K562 (cell line): ENCODE data around the gene BHLHE40. TPM values are rescaled to one million over a fixed set of nuclear protein-coding genes. Genes with fewer than 3 reads are reported as not detected.
A peak's percentile ranks its signal among the peaks of the same experiment; 100 is the strongest.

Source experiments
- C11orf30 ChIP-seq: fragments of 450-650 bp; IDR thresholded peaks from 2 replicates; pipeline ENCODE4 v1.6.1; 2016; ENCODE audit warnings: low read depth, mild to moderate bottlenecking
- CBFA2T3 ChIP-seq: fragments of 450-650 bp; IDR thresholded peaks from 2 replicates; pipeline ENCODE4 v1.6.1; 2017
- CBX1 ChIP-seq: sonication (generic); IDR thresholded peaks from 2 replicates; pipeline ENCODE4 v1.6.1; 2016; ENCODE audit warnings: antibody characterized with exemption, low read depth, mild to moderate bottlenecking
- CBX8 ChIP-seq: fragments of 200-600 bp; sonication (generic); IDR thresholded peaks from 2 replicates; pipeline ENCODE4 v1.6.1; 2012; ENCODE audit warnings: borderline replicate concordance, mixed run types, low read depth, mild to moderate bottlenecking, moderate library complexity, mixed read lengths, low read length, control low read depth, inconsistent platforms; ENCODE audit not compliant: poor library complexity, severe bottlenecking; ENCODE audit errors: extremely low read depth
- HDAC1 ChIP-seq, 2 experiments: fragments of 450-650 bp; IDR thresholded peaks; 2 replicates each; pipeline ENCODE4 v1.6.1; 2016 to 2017; ENCODE audit warnings: inconsistent platforms in 1 of 2, mild to moderate bottlenecking in 1 of 2, moderate library complexity in 1 of 2
- HDGF ChIP-seq: fragments of 450-650 bp; IDR thresholded peaks from 2 replicates; pipeline ENCODE4 v1.6.1; 2016
- HMG20B ChIP-seq: fragments of 250-450 bp; sonication (Bioruptor Pico); IDR thresholded peaks from 2 replicates; pipeline ENCODE4 v1.5.0; 2021; ENCODE audit warnings: mild to moderate bottlenecking
- NFIC ChIP-seq: fragments of 450-650 bp; IDR thresholded peaks from 2 replicates; pipeline ENCODE4 v1.6.1; 2017; ENCODE audit warnings: mild to moderate bottlenecking, inconsistent platforms
- RREB1 ChIP-seq: fragments of 250-450 bp; sonication (Bioruptor Pico); IDR thresholded peaks from 2 replicates; pipeline ENCODE4 v1.4.0; 2020
- SPI1 ChIP-seq: IDR thresholded peaks from 2 replicates; pipeline ENCODE4 v1.6.1; 2011; ENCODE audit warnings: low read depth, low read length, control low read depth, borderline replicate concordance
- STAT5A ChIP-seq: IDR thresholded peaks from 2 replicates; pipeline ENCODE4 v1.6.1; 2012; ENCODE audit warnings: low read length, inconsistent platforms, borderline replicate concordance
- XRCC3 ChIP-seq: fragments of 450-650 bp; IDR thresholded peaks from 2 replicates; pipeline ENCODE4 v1.6.1; 2017; ENCODE audit warnings: mild to moderate bottlenecking, moderate library complexity
- ZBTB8A ChIP-seq: fragments of 450-650 bp; IDR thresholded peaks from 2 replicates; pipeline ENCODE4 v1.6.1; 2018; ENCODE audit warnings: mild to moderate bottlenecking, moderate library complexity; ENCODE audit not compliant: partially characterized antibody
- ZFP1 ChIP-seq: fragments of 450-650 bp; formaldehyde crosslinking; IDR thresholded peaks from 2 replicates; pipeline ENCODE4 v1.4.0; 2020; ENCODE audit warnings: mild to moderate bottlenecking, mixed read lengths
- ZNF717 ChIP-seq: fragments of 250-450 bp; sonication (Bioruptor Pico); IDR thresholded peaks from 2 replicates; pipeline ENCODE4 v1.5.0; 2021
- ZSCAN32 ChIP-seq: fragments of 450-650 bp; formaldehyde crosslinking; IDR thresholded peaks from 2 replicates; pipeline ENCODE4 v1.4.0; 2020; ENCODE audit warnings: mild to moderate bottlenecking, moderate library complexity
- polyA plus RNA-seq, 8 experiments: library from polyadenylated mRNA; depleted of rRNA in 4 of 8; stranded (reverse) in 5 of 8; unstranded in 3 of 8; fragments of >200 nt; fragmentation: Nextera tagmentation in 2 of 8; fragmentation: Illumina TruSeq in 1 of 8; extraction: Ambion mirVana in 2 of 8; extraction: Trizol in 1 of 8; gene quantifications; 2 replicates each; pipeline versions ENCODE4 v1.2.1 to v1.2.3, GENCODE V29; 2011 to 2014; ENCODE audit warnings: inconsistent platforms in 1 of 8, missing spikeins in 1 of 8
- total RNA-seq, 7 experiments: library from RNA; depleted of rRNA in 6 of 7; stranded (reverse); fragments of >200 nt in 6 of 7; fragmentation: Illumina TruSeq in 2 of 7; extraction: Trizol in 2 of 7; gene quantifications; 2 replicates each; pipeline versions ENCODE4 v1.2.1 to v1.2.3, GENCODE V29; 2011 to 2021; ENCODE audit warnings: low replicate concordance in 1 of 7
- TF ChIP-seq, protein P1 (sequence below): sonication (generic); formaldehyde crosslinking; IDR thresholded peaks from 2 replicates; pipeline ENCODE4 v1.4.0; 2020; ENCODE audit warnings: mild to moderate bottlenecking, missing genetic modification reagents
- TF ChIP-seq, protein P2 (sequence below), 2 experiments: fragments of 450-650 bp; conservative IDR thresholded peaks; 2 replicates each; pipeline ENCODE4 v1.6.1; 2017; ENCODE audit warnings: mild to moderate bottlenecking in 2 of 2, moderate library complexity in 2 of 2

The BHLHE40 gene
- total and polyA plus RNA-seq, 9 of the 15 experiments (the other 6 are each of a cell fraction or from before 2014, with no cell fraction given), result 12.0 to 83.9 (median 31.4) TPM

GRCh38 chr3:4963669-4964570, 15.3 kb upstream of the BHLHE40 start (continued):
- no peak for TF ChIP-seq CBX8
- no peak for TF ChIP-seq HMG20B (CRISPR knock-in tag)
- TF ChIP-seq, protein P1, sequence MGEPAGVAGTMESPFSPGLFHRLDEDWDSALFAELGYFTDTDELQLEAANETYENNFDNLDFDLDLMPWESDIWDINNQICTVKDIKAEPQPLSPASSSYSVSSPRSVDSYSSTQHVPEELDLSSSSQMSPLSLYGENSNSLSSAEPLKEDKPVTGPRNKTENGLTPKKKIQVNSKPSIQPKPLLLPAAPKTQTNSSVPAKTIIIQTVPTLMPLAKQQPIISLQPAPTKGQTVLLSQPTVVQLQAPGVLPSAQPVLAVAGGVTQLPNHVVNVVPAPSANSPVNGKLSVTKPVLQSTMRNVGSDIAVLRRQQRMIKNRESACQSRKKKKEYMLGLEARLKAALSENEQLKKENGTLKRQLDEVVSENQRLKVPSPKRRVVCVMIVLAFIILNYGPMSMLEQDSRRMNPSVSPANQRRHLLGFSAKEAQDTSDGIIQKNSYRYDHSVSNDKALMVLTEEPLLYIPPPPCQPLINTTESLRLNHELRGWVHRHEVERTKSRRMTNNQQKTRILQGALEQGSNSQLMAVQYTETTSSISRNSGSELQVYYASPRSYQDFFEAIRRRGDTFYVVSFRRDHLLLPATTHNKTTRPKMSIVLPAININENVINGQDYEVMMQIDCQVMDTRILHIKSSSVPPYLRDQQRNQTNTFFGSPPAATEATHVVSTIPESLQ (CRISPR knock-in tag), result no peak
- TF ChIP-seq, protein P2, sequence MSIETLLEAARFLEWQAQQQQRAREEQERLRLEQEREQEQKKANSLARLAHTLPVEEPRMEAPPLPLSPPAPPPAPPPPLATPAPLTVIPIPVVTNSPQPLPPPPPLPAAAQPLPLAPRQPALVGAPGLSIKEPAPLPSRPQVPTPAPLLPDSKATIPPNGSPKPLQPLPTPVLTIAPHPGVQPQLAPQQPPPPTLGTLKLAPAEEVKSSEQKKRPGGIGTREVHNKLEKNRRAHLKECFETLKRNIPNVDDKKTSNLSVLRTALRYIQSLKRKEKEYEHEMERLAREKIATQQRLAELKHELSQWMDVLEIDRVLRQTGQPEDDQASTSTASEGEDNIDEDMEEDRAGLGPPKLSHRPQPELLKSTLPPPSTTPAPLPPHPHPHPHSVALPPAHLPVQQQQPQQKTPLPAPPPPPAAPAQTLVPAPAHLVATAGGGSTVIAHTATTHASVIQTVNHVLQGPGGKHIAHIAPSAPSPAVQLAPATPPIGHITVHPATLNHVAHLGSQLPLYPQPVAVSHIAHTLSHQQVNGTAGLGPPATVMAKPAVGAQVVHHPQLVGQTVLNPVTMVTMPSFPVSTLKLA (conservative IDR thresholded peaks at IDR 0.05), result peak in 1 of 2 experiments; percentile 16; a peak in 2 of 4 replicates
- TF ChIP-seq C11orf30, result peak; percentile 93
- TF ChIP-seq CBFA2T3, result peak; percentile 30; the same call in 1 of the 2 replicates
- TF ChIP-seq HDGF, result no peak
- TF ChIP-seq RREB1 (CRISPR knock-in tag), result no peak
- TF ChIP-seq ZNF717 (CRISPR knock-in tag), result no peak
- TF ChIP-seq HDAC1 (IDR thresholded peaks at IDR 0.05), result 0 out of 4 replicates have a peak, but pooled peaks of 1 of the 2 experiments have one; percentile 36
- 0 out of 2 replicates have a peak, but pooled peaks have one; percentile 15 for TF ChIP-seq SPI1
- TF ChIP-seq CBX1, result no peak
- no peak for TF ChIP-seq ZSCAN32 (CRISPR knock-in tag)
- TF ChIP-seq STAT5A, result peak; percentile 39; the same call in 1 of the 2 replicates
- TF ChIP-seq NFIC, result no peak
- 0 out of 2 replicates have a peak, but pooled peaks have one; percentile 14 for TF ChIP-seq XRCC3
- no peak for TF ChIP-seq ZBTB8A
- TF ChIP-seq ZFP1 (CRISPR knock-in tag), result no peak
